ENCODE data around the gene PDLIM1.
A peak's percentile ranks its signal among the peaks of the same experiment; 100 is the strongest.

PDLIM1 gene, protein sequence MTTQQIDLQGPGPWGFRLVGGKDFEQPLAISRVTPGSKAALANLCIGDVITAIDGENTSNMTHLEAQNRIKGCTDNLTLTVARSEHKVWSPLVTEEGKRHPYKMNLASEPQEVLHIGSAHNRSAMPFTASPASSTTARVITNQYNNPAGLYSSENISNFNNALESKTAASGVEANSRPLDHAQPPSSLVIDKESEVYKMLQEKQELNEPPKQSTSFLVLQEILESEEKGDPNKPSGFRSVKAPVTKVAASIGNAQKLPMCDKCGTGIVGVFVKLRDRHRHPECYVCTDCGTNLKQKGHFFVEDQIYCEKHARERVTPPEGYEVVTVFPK

GRCh38 chr10:95290461-95291364, at the start of gene PDLIM1:
TSS of gene PDLIM1 (minus strand) at chr10:95291003. CDS start at chr10:95290915, 88 bp downstream.
- DNase-seq = no peak

DNA sequence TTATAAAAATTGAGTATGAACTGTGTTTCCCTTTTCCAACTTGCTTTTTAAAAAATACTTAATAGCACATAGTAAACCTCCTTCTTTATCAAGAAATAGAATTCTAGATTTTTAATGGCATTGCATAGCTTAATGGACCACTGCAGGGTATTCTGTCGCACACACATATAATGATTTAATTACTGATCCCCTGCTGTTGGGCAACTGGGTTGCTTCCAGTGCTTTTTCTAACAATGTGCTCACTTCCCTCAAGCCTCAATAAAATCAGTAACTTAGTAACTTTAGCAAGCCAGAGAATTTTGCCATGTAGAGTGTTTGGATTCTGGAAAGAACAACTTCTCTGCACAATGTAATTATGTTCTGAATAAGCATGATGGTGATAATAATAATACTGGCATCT, 49.1 kb upstream of the PDLIM1 start:
- no peak for DNase-seq

DNA sequence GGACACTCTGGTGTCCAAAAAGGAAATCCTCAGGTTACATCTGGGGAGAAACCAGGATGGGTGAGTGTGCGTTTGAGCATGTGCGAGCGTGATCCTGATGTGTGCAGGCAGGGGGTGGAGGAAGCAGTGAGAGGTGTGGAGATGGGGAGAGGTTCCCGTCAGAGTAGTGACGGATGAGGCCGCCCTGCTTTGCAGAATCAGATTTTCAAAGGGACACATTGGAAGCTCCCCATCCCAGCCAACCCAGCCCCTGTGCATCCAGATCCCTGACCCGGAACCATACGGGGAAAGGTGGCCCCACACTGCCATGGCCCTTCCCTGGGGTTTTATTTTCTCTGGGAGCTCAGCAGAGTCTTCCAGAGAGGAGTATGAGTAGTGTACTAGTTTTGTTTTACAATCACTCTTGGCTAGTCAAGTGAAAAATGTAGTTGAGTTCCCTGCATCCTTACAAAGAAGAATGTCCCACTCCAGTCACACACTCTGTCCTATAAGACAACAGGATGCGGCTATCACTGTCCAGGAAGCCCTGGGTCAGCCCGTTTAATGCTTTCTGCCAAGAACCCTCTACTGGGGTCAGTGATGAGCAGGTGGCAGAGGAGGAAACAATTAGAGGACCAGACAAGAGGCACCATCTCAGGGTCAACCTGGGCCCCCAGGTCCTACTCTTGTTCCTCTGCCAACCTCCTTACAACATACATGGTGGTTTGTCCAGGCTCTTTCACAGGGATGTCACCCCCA, 46.8 kb upstream of the PDLIM1 start:
- DNase-seq = no peak

GRCh38 chr10:95336702-95337101, 45.9 kb upstream of the PDLIM1 start:
- no peak for DNase-seq

DNA sequence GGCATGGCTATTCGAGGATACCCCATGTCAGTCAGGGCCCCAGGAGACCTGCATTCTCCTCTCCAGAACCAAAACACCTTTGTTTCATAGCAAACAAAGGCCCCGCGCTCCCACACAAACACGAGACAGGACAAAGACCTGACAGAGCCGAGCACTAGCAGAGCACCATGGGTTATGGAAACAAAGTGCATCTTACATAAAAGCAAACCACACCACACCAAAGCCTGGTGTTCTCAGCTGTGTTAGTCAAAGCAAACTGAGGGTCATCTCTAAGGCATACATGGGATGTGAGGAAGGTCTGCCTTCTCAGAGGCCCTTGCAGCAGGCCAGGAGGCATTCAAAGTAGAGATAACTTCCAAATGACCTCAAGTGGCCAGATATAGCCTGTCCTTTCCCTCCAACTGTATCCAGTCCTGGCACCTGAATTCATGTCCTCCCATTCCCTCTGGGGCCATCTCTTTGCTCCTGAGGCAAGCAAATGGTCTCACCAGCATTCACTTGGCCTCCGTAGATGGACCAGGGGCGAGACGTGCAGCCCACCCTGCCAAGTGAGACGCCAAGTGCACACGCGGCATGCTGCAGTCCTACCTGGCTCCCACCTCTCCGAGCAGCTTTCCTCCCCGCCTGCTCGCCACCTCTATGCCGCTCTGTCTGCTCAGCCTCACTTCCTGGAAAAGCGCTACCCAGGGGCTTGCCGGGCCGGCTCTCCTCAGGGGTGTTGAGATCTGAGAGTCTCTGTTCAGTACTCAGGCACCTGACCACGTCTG, 45.3 kb upstream of the PDLIM1 start:
- DNase-seq = no peak

GRCh38 chr10:95334805-95335144, 44.0 kb upstream of the PDLIM1 start:
- DNase-seq = no peak

DNA sequence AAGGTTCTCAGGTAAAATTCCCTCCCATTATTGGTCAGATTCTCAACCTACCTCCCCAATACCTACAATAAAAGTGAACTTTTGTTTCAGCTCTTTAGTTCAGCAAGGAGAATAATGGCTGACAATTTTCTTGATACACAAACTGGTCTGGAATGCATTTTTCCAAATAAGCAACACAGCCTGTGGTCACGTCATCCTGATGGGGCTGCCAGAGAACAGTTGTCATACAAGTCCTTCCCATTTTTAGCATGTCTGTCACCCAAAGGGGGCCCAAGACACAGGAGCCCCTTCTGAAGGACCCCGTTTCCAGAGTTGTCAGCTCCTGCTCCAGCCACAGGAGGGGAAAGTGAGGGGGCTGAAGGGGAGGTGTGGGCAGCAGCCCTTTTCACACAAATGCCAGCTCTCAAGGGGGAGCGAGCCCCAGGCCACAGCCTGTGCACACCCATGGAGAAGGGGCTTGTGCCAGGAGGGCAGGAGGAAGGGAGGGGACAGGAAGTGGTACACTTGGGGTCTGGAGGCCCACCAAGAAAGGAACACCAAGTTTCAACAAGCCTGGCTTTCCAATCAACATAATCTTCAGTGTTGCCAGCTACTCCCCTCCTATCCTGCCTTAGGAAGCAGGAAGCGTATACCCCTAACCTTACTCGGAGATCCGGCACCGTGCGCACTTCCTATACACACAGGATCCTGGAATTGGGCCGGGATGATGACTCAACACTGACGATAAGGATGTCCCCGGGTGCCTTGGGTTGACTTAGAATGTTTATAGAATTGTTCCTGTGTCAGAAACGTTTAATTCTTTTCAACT, 43.4 kb upstream of the PDLIM1 start:
- peak; percentile 51 for DNase-seq

- no peak for DNase-seq
Measured at GRCh38 chr10:95332666-95333249, 42.0 kb upstream of the PDLIM1 start.

GRCh38 chr10:95331596-95332130, 40.9 kb upstream of the PDLIM1 start:
- DNase-seq = no peak

- no peak for DNase-seq
Measured at GRCh38 chr10:95330966-95331453, 40.2 kb upstream of the PDLIM1 start.

GRCh38 chr10:95329296-95329695, 38.5 kb upstream of the PDLIM1 start:
- no peak for DNase-seq

DNA sequence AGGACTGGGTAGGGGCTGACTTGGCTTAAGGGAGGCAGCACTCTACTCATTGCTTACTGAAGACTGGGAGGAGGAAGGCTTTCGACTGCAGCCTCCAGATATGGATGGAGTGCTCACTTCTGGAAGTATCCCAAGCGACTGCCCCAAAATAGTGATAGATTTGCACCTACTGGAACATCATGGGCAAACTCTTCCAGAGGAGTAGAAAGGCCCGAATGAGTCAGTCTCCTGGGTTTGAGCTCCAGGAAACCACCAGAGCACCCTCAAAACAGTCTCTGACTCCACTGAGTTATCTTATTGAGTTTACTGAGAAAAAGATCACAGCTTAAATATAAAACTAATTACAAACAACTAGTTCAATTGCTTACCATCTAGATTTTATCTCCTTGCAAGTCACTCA, 37.2 kb upstream of the PDLIM1 start:
- no peak for DNase-seq

DNA sequence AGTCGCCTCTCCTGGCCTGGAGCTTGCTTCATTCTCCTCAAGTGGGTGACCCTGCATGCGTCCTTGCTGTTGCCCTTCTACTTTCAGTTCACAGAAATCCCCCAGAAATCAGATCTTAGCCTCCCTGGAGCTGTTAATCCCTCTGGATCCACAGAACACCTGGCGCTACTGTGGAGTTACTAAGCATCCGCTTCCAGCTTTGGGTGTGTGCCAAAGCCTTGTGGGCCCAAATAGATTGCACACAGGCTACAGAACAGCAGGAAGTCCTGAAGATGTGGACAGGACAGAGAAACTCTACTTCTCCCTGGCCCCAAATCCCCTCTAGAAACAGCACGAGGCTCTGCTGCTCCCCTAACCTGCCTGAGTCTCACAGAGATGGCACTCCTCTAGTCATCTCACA, 36.6 kb upstream of the PDLIM1 start:
- no peak for DNase-seq

DNA sequence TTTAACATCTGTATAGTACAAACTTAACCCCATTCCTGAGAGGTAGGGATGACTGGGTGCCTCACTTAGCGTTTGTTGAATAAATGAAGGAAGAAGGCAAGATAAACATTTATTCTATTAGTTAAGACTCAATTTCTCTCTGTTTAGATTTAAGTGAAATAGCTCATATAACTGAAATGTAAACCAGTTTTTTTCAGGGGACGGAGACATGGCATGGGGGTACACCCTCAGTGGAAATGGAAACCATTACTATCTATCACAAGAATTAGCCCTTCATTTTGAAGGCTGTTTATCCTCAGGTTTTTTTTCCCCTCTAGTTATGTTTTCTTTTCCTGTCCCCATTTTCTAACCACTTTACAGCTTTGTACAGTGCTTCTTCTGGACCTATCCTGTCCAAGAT, 35.6 kb upstream of the PDLIM1 start:
- DNase-seq = no peak

DNA sequence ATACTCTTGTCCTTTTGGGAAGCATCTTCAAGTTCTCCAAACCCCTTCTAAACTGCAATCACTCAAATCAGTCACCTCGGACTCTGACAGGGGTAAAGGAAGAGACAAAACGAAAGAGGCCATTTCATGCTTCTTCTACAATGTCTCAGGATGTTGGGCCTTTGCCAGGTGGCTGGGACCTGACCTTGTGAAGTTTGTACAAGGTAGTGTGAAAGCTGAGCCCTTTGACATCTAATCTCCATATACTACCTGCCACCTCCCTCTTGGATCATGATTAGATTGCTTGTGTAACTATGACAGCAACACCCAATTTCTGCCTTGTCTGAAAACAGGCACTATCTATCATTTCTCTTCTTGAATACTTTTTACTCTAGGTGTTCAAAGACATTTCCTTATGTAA, 35.1 kb upstream of the PDLIM1 start:
- no peak for DNase-seq

DNA sequence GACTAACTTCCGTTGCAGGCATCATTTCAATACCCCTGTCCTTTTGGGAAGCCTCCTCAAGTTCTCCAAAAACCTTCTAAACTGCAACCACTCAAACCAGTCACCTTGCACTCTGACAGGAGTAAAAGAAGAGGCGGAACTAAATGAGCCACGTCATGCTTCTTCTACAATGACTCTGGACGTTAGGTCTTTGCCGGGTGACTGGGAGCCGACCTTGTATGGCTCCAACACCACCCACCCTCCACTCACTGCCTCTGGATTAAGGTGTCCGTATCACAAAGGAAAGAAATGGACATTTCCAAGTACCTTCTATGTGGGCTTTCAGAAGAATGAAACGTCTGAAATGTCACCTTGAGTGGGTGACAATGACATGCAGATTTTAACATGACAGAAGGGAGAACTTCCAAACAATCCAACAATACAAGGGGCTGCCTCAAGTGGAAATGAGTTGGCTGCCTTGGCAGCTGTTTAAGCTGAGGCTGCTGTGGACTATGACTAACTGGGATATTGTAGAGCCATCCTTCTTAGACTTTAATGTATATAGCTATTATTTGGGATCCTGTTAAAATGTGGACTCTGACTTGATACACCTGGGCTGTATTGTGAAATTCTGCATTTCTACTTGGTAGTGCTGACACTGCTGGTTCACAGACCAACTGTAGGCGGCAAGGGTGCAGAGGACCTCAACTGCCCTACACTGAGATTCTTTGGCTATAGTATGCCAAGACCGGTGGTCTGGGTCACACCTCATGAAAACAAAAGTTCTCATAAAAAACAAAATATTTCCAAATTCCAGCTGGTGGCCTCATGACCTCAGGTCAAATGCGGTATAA, 33.8 kb upstream of the PDLIM1 start:
- DNase-seq = no peak

GRCh38 chr10:95321554-95322301, 30.9 kb upstream of the PDLIM1 start:
- no peak for DNase-seq

GRCh38 chr10:95319239-95319638, 28.4 kb upstream of the PDLIM1 start:
- no peak for DNase-seq

DNA sequence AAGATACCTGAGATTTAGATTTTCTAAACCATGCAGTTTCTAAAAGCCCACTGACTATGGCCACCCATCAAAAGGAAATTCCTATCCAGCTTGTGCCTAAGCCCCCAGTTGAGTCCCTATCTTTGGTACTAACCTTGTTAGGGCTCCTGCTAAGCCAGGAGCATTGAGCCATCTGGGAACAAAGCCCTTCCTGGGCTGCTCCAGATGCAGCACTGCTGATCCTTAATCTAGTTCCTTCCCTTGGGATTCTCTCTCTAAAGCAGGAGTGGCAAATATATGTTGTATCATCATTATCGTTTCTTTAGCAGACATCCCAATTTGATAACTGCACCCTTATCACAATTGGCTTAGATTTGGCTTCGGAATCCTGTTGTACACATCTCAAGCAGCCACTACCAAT, 24.7 kb upstream of the PDLIM1 start:
- DNase-seq = no peak

Measured in amniotic stem cell (primary cell).